Activated CD8-positive, alpha-beta memory T cell treated with anti-CD3 and anti-CD28 coated beads for 1 hour (primary cell): ENCODE data around the gene XYLB.

Source experiments
- DNase-seq, 2 donors: peaks; one replicate each; pipeline ENCODE4 v3.0.0-alpha.2; 2020; ENCODE audit warnings: low read depth in 1 of 2; ENCODE audit errors: extremely low read depth in 1 of 2

The XYLB gene

GRCh38 chr3:38361496-38361895, 14.9 kb downstream of the XYLB start:
- no peak for DNase-seq

- no peak for DNase-seq
These were observed 16.2 kb downstream of the XYLB start for GRCh38 chr3:38362825-38363224.

DNA sequence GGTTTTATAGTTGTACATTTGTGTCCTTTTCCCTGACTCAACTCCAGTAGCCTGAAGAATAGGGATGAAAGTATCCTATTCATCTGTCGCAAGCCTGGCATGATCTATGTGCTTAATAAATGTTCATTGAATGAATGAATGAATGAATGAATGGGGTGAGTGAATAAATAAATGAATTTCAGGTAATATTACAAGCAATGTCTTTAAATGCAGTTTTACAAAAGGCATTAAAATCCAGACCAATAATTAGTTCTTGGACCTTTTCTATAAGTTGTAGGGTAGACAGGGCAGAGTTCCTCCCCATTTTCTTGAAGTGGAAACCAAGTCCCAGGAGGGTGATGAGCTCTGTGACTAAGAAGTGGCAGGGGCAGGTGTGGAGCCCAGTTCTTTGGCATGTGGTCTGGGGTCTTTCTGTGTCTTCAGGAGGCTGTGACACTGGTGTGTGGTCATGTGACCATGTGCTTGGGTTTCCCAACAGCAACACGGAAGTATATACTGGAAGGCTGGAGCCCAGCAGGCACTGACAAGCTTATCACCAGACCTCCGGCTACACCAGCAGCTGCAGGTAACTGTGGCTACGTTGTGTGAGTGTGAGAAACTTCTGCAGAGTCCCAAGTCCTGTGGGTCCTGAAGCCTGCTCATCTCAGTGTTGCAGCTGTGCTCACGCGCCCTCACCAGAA, 18.3 kb downstream of the XYLB start:
- DNase-seq, result no peak

DNA sequence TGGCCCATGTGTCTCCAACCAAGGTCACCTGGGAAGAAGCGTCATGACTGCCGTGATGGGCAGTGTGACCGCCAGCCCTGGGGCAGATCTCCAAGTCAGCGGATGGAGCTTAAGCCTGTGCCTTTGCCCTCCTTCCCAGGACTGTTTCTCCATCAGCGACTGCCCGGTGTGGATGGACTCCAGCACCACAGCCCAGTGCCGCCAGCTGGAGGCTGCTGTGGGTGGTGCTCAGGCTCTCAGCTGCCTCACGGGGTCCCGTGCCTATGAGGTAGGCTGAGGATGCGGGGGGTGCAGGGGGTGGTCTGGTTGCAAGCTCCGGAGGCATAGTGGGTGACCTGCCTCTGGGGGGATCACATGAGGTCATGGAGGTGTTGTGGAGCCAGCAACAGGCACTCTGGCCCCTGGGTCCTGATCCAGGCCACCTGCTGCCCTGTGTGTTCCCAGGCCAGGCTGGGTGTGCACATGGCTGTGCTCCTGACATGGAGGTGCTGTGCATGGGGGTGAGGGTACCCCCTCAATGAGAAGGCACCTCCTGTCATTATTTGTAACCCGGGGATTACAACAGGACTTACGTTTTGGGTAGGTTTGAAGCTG, 19.0 kb downstream of the XYLB start:
- DNase-seq, result no peak

DNA sequence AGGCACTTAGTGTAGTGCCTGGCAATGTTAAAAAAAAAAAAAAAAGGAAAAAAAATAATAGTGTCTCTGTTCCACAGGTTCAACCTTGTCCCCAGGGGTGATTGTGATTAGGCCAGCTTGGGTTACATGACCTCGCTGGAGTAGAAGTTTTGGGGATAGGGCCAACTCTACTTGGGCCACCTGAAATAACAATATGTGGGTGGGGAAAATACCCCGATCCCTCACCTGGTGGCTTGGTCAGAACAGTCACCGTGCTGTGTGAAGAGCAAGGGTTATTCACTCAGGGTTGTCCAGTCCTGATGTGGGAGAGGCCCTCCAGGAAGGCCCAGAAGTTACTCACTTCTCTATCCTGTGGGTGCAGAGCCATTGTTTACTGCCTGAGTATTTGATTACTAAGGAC, 19.5 kb downstream of the XYLB start:
- DNase-seq, result no peak

DNA sequence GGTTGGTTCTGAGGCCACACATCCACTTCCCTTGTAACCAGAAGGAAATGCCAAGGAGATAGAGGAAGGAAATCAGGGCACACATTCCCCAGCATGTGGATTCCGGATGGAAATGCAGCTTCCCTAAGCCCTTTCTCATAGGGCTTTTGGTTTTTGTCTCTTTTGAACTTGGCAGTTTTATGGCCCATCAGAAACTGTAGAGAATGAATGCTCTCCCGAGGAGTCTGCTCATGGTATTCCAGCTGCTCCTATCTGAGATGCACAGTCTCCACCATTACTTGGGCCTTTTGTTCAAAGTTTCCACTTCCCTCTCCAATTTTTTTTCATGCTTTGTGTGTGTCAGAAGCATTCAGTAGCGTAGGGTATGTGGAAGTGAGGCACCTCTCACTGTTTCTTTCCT, 21.2 kb downstream of the XYLB start:
- DNase-seq, result no peak

DNA sequence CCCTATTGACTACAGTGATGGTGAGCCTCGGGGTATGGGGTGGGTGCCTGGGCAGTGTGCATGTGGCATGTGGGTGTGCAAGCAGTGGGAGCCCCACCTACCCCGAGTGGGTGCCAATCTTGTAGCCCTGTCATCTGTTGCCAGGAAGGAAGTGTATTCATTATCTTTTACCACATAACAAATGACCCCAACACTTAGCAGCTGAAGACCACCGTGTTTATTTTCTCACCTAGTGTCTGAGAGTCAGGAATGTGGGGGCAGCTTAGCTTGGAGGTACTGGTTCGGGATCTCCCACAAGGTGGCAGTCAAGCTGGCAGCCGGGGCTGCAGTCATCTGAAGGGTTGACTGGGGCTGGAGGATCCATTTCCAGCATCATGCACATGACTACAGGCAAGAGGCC, 21.7 kb downstream of the XYLB start:
- no peak for DNase-seq

- DNase-seq, result no peak
These were observed 22.6 kb downstream of the XYLB start for GRCh38 chr3:38369186-38369585.

DNA sequence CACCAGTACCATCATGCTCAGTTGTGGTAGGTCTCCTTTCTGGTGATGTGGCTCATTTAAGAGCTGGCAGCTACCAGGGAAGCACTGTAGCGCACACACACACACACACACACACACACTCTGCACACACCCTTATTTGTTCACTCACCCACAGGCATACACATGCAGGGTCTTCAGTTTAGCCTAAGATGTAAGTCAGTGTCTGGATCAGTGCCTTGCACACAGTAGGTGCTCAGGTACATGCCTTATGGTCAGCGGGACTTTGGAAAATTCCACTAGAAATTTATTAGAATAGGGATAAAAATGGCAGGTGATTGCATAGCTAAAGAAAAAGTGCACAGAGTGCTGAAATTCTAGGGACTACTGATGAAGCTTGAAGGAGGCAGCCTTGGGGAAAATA, 23.6 kb downstream of the XYLB start:
- DNase-seq, result no peak

DNA sequence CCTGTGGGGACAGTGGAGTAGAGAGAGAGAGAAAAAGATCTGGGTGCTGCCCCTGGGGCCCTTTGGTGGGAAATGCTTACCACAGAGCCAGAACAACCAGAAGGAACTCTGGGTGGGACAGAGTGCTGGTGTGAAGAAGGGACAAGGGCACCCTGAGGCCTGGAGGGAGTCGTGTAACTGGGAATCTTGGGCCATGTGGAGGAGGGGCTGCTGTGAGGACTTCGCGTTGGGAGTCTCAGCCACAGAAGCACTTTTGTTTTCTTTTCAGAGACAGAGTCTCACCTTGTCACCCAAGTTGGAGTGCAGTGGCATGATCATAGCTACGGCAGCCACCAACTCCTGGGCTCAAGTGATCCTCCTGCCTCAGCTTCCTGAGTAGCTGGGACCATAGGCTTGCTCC, 24.3 kb downstream of the XYLB start:
- DNase-seq, result no peak

DNA sequence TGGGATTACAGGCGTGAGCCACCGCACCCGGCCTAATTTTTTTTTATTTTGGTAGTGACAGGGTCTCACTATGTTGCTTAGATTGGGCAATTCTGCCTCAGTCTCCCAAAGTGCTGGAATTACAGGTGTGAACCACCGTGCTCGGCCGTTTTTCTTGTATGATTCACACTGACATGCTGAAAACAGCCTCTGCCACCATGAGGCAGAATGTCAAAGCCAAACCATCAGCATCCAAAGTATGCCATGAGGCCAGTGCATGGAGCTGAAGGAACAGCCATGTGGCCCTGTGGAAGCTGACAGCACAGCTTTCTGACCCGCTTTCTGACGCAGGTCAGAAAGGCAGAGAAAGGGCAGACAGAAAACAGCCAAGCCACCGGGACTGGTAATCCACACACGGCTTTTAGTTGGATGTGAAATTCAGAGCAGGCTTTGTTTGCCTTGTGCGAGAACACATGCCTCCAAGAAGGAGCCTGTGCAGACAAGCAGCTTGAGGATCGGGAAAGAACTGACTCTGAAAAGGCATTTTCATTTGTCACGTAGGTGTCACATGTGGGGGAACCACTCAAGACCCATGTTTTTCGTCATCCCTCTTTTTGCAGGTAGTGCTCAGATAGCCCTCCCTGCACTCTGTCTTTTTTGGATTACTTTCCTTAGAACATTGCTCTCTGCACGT, 25.1 kb downstream of the XYLB start:
- no peak for DNase-seq

DNA sequence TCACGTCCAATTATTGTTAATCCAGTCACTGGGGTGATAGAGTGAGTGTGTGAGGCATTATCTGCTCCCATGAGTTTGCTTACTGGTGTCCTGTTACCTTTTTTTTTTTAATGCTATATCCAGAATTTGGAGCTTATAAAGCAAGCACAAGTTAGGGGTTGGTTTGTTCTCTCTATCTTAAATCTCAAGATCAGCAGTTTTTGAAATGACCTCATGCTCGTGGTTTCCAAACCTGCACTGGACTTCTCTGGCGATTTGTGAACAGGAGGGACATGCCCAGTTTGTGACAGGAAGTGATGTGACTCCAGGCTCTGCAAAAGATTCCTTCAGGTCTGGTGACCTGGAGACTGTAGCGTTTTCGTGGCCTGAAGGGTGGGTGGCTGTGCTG, 25.6 kb downstream of the XYLB start:
- no peak for DNase-seq

DNA sequence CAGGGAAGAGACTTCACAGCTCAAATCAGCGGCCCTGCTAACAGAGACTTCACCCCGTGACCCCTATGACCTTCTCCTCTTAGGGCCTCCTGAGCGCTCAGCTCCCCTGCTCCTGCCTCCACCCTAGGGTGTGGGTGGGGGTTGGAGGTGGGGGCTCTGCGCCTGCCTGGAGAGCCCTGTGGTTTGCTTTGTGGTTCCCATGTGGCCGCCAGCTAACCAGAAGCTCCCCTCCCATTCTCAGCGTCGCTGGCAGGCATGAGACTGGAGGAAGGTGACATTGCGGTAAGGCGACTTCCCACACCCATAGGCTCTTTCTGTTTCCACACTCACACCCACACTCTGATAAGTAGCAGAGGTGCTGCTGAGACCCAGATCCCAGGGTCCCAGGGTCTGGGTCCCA, 27.6 kb downstream of the XYLB start:
- DNase-seq, result no peak

- no peak for DNase-seq
These were observed 28.5 kb downstream of the XYLB start for GRCh38 chr3:38375072-38375471.

DNA sequence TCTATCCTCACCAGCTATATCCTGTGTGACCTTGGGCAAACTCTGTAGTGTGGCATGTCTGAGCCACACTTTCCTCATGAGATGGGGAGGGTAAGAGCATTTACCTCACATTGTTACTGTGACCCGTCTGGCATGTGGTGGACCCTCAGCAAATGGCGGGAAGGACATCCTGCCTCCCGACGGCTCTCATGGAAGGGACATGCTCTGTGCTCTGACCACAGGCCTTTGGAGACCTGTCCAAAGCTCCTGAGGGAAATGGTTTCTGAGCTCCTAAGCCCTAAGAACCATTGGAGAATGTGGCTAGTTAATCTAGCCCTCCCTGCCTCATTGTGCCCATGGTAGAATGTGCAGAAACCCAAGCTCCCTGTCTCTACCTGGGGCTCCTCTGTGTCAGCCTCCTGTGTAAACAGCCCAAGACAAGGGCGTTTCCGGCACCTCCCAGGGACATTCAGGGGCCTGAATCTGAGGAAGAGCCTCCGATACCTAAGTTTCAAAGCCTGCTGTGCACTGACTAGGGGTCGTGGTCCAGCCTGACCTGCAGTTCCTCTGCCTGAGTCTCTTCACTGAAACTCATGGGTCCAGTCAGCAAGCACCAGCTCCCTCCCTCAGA, 29.0 kb downstream of the XYLB start:
- DNase-seq, result no peak

DNA sequence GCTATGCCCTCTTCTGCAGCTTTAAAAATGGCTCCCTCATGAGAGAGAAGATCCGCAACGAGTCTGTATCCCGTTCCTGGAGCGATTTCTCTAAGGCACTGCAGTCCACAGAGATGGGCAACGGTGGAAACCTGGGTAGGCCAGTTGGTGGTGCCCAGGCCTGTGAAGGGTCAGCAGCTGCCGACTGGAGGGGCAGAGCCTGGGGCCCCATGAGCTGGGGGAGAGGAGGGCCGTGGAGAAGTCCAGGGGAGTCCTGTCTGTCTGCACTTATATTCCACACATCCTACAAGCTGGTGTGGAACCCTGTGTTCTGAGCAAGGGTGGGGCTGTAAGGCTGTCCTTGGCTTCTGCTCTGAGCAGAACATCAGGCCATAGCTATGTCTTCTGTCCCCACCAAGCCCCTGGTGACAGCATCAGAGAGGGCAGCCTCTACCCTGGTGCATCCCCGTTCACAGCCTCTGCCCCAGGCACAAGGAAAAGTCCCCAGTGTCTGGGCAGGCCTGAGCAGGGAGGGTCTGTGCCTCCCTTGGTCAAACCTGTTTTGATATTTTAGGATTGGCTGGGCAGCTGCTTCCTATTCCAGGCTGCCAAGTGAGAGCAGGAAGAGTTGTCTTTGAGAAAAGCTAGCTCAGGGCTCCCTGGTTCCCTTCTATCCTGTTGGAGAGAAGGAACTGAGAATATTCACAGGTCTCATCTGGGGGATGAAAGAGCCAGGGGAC, 29.7 kb downstream of the XYLB start:
- DNase-seq, result no peak

DNA sequence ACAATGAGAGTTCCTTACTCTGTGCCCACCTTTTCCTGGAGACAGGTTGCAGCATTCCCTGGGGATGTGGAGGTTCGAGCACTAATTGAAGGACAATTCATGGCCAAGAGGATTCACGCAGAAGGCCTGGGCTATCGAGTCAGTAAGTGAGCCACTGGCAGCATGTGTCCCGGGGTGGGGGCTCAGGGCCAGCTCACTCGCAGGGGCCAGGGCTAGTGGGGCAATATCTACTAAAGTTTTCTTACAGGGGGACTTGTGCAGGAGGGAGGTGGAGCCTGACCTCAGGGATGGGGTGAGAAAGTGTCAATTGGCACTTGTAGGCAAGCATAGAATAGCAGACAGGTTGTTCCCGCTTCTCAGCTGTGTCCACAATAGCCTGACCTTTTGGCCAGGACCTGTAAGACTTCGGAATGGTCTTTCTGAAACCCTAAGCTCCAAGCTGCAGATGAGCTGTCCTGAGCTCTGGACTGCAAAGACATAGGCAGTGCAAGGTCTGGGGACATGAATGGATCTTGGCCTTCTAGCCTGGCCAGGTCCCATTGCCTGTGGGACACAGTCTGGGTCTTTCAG, 32.7 kb downstream of the XYLB start:
- DNase-seq, result no peak

DNA sequence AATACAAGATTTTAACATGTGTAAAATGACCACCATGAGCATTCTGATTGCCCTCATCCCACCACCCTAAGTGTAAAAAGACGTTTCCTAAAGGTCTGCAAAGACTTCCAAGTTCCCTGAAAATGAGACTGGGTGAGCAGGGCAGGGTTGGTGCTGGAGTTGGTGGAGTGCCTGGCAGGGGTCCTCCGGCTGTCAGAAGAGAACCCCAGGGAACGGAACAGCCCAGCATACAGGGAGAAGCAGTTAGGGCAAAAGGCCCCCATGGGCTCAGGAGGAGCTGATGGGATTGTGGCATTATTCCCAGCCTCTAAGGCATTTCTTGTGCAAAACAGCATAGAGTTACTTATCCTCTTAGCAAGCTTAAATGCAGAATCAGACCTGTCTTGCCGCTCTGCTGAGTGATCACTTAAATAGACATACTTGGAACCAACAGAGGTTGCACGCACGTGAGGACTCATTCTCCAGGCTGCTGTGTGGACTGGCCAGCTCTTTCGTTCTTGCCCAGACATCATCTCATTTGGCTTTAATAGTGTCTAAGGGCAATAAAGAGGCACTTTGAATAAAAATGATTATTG, 36.0 kb downstream of the XYLB start:
- DNase-seq, result no peak

DNA sequence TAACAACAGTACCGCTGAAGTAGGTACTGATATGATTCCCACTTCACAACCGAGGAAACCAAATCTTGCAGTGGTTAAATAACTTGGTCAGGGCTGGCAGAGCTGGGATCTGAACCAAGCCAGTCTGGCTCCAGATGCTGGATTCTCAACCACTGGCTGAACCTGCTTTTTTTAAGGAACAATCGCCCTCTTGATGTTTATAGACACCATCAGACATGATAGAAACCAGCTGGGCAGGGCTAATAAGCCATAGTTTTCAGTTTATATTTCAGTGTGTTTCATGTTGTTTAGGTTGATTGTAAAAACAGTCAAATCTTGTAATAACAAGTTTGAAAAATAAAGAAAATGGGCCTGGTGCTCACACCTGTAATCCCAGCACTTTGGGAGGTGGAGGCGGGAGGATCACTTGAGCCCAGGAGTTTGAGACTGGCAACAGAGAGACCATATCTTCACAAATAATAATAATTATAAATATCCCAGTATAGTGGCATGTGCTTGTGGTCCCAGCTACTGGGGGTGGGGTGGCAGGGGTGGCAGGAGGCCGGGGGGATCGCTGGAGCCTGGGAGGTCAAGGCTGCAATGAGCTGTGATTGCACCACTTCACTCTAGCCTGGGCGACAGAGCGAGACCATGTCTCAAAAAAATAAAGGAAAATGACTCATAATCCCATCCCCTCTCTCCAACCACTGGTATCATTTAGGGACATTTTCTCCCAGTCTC, 36.7 kb downstream of the XYLB start:
- no peak for DNase-seq
